K562 (cell line): ENCODE results near the gene SLC29A4. TPM values are rescaled to one million over a fixed set of nuclear protein-coding genes. Genes with fewer than 3 reads are reported as not detected.

Source experiments
- ATAC-seq: fragments of 200-7000 bp; cut with Tn5 transposase; 3 replicates; pipeline ENCODE4 v1.9.1; 2020; ENCODE audit warnings: moderate library complexity
- BruUV-seq: library from RNA; stranded (reverse); fragments of 400-500 nt; replicated peaks from 2 replicates; lab custom pipeline; 2021; lab: Mats Ljungman, UMichigan
- CTCF ChIA-PET: fragments of 300-600 bp; formaldehyde crosslinking; extraction: SDS; loops from one replicate; lab custom pipeline; 2021; ENCODE audit warnings: low intra/inter-chr PET ratio; lab: Yijun Ruan, JAX
- POLR2A ChIA-PET: fragments of 300-600, 350-650 bp; sonication (Branson Sonifier 250); formaldehyde crosslinking; extraction: SDS; loops from one replicate; lab custom pipeline; 2021; ENCODE audit warnings: antibody characterized with exemption, inconsistent platforms; lab: Yijun Ruan, JAX
- DNase-seq, 4 experiments: peaks; one replicate each; pipeline versions ENCODE4 v3.0.0 to v3.0.0-alpha.2; 2011 to 2018; ENCODE audit warnings: low spot score in 3 of 4, mixed read lengths in 3 of 4; ENCODE audit errors: extremely low read depth in 1 of 4
- FAIRE-seq: peaks from 2 replicates; lab custom pipeline; 2011; peaks lifted over from hg19 to GRCh38; lab: Jason Lieb, UNC
- H2AFZ ChIP-seq: 2 replicates; pipeline ENCODE4 v1.6.0; 2011; ENCODE audit warnings: low read depth, low read length, control low read depth, inconsistent platforms
- H3K27ac ChIP-seq: fragments of 200-600 bp; 3 replicates; pipeline ENCODE4 v1.8.0; 2011; ENCODE audit warnings: low read depth, mild to moderate bottlenecking, control low read depth, inconsistent platforms, low read length, moderate library complexity, mixed read lengths; ENCODE audit errors: extremely low read depth
- H3K27me3 ChIP-seq, 2 experiments: fragments of 300-600 bp in 1 of 2; 2 replicates in 1 of 2; 3 replicates in 1 of 2; pipeline versions ENCODE4 v1.6.0 to v1.8.0; 2011; ENCODE audit warnings: inconsistent platforms in 2 of 2, low read length in 2 of 2, mild to moderate bottlenecking in 1 of 2, mixed read lengths in 1 of 2, moderate library complexity in 1 of 2; ENCODE audit not compliant: control insufficient read depth in 2 of 2, insufficient read depth in 2 of 2
- H3K36me3 ChIP-seq: fragments of 300-600 bp; 3 replicates; pipeline ENCODE4 v1.8.0; 2011; ENCODE audit warnings: mild to moderate bottlenecking, low read length, inconsistent platforms; ENCODE audit not compliant: control insufficient read depth, insufficient read depth
- H3K4me1 ChIP-seq, 2 experiments: fragments of 200-600 bp in 1 of 2; replicated peaks in 1 of 2; 2 replicates in 1 of 2; 3 replicates in 1 of 2; pipeline versions ENCODE4 v1.5.1 to v1.8.0; 2011; ENCODE audit warnings: inconsistent platforms in 2 of 2, low read length in 2 of 2, mild to moderate bottlenecking in 1 of 2, mixed read lengths in 1 of 2, moderate library complexity in 1 of 2; ENCODE audit not compliant: control insufficient read depth in 2 of 2, insufficient read depth in 2 of 2
- H3K4me2 ChIP-seq: 2 replicates; pipeline ENCODE4 v1.6.1; 2011; ENCODE audit warnings: low read length, control low read depth, inconsistent platforms, mixed read lengths; ENCODE audit not compliant: insufficient read depth
- H3K4me3 ChIP-seq: fragments of 200-600 bp; sonication (generic), shearing (Covaris generic); 2 replicates; pipeline ENCODE4 v1.5.1; 2016; ENCODE audit warnings: control low read depth, inconsistent platforms
- H3K79me2 ChIP-seq: fragments of 200-600 bp; 3 replicates; pipeline ENCODE4 v1.8.0; 2011; ENCODE audit warnings: low read length, inconsistent platforms; ENCODE audit not compliant: control insufficient read depth, insufficient read depth
- H3K9ac ChIP-seq, 2 experiments: 2 replicates each; pipeline versions ENCODE4 v1.6.0 to v1.6.1; 2011; ENCODE audit warnings: low read depth in 2 of 2, low read length in 2 of 2, control low read depth in 1 of 2, inconsistent platforms in 1 of 2, mild to moderate bottlenecking in 1 of 2, mixed read lengths in 1 of 2; ENCODE audit not compliant: insufficient read depth in 1 of 2
- H3K9me1 ChIP-seq: one replicate; pipeline ENCODE4 v1.6.0; 2011; ENCODE audit warnings: inconsistent platforms, mild to moderate bottlenecking, low read length, moderate library complexity; ENCODE audit not compliant: control insufficient read depth, insufficient read depth
- H3K9me3 ChIP-seq: replicated peaks from 2 replicates; pipeline ENCODE4 v1.5.1; 2011; ENCODE audit warnings: low read depth, low read length, inconsistent platforms; ENCODE audit not compliant: control insufficient read depth, insufficient read depth
- H4K20me1 ChIP-seq: replicated peaks from 2 replicates; pipeline ENCODE4 v1.6.1; 2011; ENCODE audit warnings: low read length, inconsistent platforms, mixed read lengths; ENCODE audit not compliant: control insufficient read depth, insufficient read depth
- CBX3 ChIP-seq, 2 experiments: IDR thresholded peaks; 1 replicate in 1 of 2; 2 replicates in 1 of 2; pipeline ENCODE4 v1.6.1; 2012; ENCODE audit warnings: inconsistent platforms in 2 of 2, low read length in 2 of 2, borderline replicate concordance in 1 of 2, control low read depth in 1 of 2
- CXXC5 ChIP-seq: fragments of 250-450 bp; sonication (Bioruptor Pico); IDR thresholded peaks from 2 replicates; pipeline ENCODE4 v1.8.0; 2022; ENCODE audit warnings: inconsistent platforms, mild to moderate bottlenecking, moderate library complexity
- E2F3 ChIP-seq: fragments of 250-450 bp; sonication (Bioruptor Pico); IDR thresholded peaks from 2 replicates; pipeline ENCODE4 v1.4.0; 2020; ENCODE audit warnings: mild to moderate bottlenecking
- MIER1 ChIP-seq: fragments of 450-650 bp; IDR thresholded peaks from 2 replicates; pipeline ENCODE4 v1.6.1; 2016; ENCODE audit warnings: antibody characterized with exemption, mild to moderate bottlenecking, low read depth
- SIN3A ChIP-seq, 2 experiments: fragments of 150-350 bp in 1 of 2; IDR thresholded peaks; 2 replicates each; pipeline ENCODE4 v1.6.1; 2011 to 2016; ENCODE audit warnings: borderline replicate concordance in 2 of 2, low read depth in 2 of 2, low read length in 2 of 2, mild to moderate bottlenecking in 2 of 2, moderate library complexity in 2 of 2; ENCODE audit not compliant: control insufficient read depth in 1 of 2
- TAF15 ChIP-seq: fragments of 200-400 bp; formaldehyde crosslinking; IDR thresholded peaks from 2 replicates; pipeline ENCODE4 v1.6.1; 2017; ENCODE audit warnings: mild to moderate bottlenecking, low read depth, low read length, moderate library complexity
- TRIM25 ChIP-seq: fragments of 450-650 bp; IDR thresholded peaks from 2 replicates; pipeline ENCODE4 v1.7.0; 2016; ENCODE audit warnings: borderline replicate concordance
- ZNF354B ChIP-seq: fragments of 250-450 bp; sonication (Bioruptor Pico); IDR thresholded peaks from 2 replicates; pipeline ENCODE4 v1.4.0; 2020
- ZNF41 ChIP-seq: fragments of 250-450 bp; sonication (Bioruptor Pico); conservative IDR thresholded peaks from 2 replicates; pipeline ENCODE4 v1.4.0; 2020; ENCODE audit warnings: mild to moderate bottlenecking
- WGBS: fragments of 100-300 bp; shearing (Covaris generic); methylation state at CpG from one replicate; pipeline ENCODE4 v1.1.6; 2016; ENCODE audit warnings: low coverage, mixed read lengths; ENCODE audit not compliant: insufficient coverage; ENCODE audit errors: missing lambda C conversion rate; 5-methylcytosine and 5-hydroxymethylcytosine counted together
- in situ Hi-C: fragments of 300-500 bp; cut with MboI; formaldehyde crosslinking; loops from 4 replicates; pipeline ENCODE4 v1.15.0; 2018; ENCODE audit warnings: inconsistent platforms, mixed read lengths
- intact Hi-C: fragments of 100-400 bp; cut with micrococcal nuclease; formaldehyde crosslinking; loops from 2 replicates; pipeline ENCODE4 v1.14.2; 2022
- polyA plus RNA-seq, 8 experiments: library from polyadenylated mRNA; depleted of rRNA in 4 of 8; stranded (reverse) in 5 of 8; unstranded in 3 of 8; fragments of >200 nt; fragmentation: Nextera tagmentation in 2 of 8; fragmentation: Illumina TruSeq in 1 of 8; extraction: Ambion mirVana in 2 of 8; extraction: Trizol in 1 of 8; gene quantifications; 2 replicates each; pipeline versions ENCODE4 v1.2.1 to v1.2.3, GENCODE V29; 2011 to 2014; ENCODE audit warnings: inconsistent platforms in 1 of 8, missing spikeins in 1 of 8
- total RNA-seq, 7 experiments: library from RNA; depleted of rRNA in 6 of 7; stranded (reverse); fragments of >200 nt in 6 of 7; fragmentation: Illumina TruSeq in 2 of 7; extraction: Trizol in 2 of 7; gene quantifications; 2 replicates each; pipeline versions ENCODE4 v1.2.1 to v1.2.3, GENCODE V29; 2011 to 2021; ENCODE audit warnings: low replicate concordance in 1 of 7
- TF ChIP-seq, protein P1 (sequence below): sonication (generic); formaldehyde crosslinking; IDR thresholded peaks from 2 replicates; pipeline ENCODE4 v1.8.0; 2022; ENCODE audit warnings: missing genetic modification reagents, mild to moderate bottlenecking, borderline replicate concordance

SLC29A4 gene
- total and polyA plus RNA-seq, 9 of the 15 experiments (the other 6 are each of a cell fraction or from before 2014, with no cell fraction given), result 0.01 to 1.2 (median 0.37) TPM

DNA sequence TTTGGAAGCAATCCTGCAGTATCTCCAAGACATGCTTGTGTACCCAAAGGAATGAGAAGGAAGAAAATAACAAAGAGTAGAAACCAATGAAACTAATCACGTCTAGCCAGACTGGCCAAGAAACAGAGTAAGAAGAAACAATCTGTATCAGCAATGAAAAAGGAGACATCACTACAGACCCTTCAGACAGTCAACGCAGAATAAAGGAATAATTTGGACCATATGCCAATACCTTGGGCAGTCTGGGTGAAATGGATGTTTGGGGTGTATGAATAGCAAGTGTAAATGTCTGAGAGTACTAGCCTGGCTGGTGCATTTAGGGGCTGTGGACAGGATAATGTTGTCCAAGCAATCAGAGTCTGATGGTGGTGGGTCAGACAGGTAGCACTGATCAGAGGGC is 61.1 kb downstream of the SLC29A4 start:
- DNase-seq (no peak), ATAC-seq (no peak), FAIRE-seq (no peak)
- ChIA-PET CTCF (no interaction called here), POLR2A (no interaction called here)
- no peaks in the 10 kb centered on the region for H3K9me3 ChIP-seq
- in situ Hi-C loops, result no loop called here
- 76% methylated on average over 2 of the region's 2 CpGs for WGBS
- peaks cover 0 to 10% of the 10 kb centered on the region in 2 experiments; a peak in 2 of 5 replicates for H3K4me1 ChIP-seq
- no peaks in the 10 kb centered on the region for H4K20me1 ChIP-seq
- no peak overlapping the region for H3K4me2 ChIP-seq
- H3K9ac ChIP-seq, result no peak overlapping the region
- TF ChIP-seq TRIM25 (no peak), ZNF354B (no peak)
- no peaks in the 10 kb centered on the region for H3K79me2 ChIP-seq
- peaks cover 21% of the 10 kb centered on the region; the same call in 1 of the 3 replicates for H3K36me3 ChIP-seq
- no peak overlapping the region for H2AFZ ChIP-seq
- no peak overlapping the region for H3K27ac ChIP-seq
- H3K4me3 ChIP-seq, result no peak overlapping the region
- no TSS peak for BruUV-seq
- intact Hi-C loops, result no loop called here
- no peaks in the 10 kb centered on the region for H3K27me3 ChIP-seq
- H3K9me1 ChIP-seq, result no peaks in the 10 kb centered on the region

GRCh38 chr7:5344342-5344741 is 61.6 kb downstream of the SLC29A4 start:
- in situ Hi-C loops (no loop called here), intact Hi-C loops (no loop called here)
- Histone ChIP-seq H2AFZ (no peak overlapping the region), H3K4me2 (no peak overlapping the region), H3K9me1 (no peaks in the 10 kb centered on the region), H3K4me1 (peaks cover 0 to 14% of the 10 kb centered on the region in 2 experiments; a peak in 2 of 5 replicates), H3K36me3 (peaks cover 21% of the 10 kb centered on the region; the same call in 1 of the 3 replicates), H3K9ac (no peak overlapping the region), H3K27ac (no peak overlapping the region), H3K27me3 (no peaks in the 10 kb centered on the region), H4K20me1 (no peaks in the 10 kb centered on the region), H3K4me3 (no peak overlapping the region), H3K9me3 (no peaks in the 10 kb centered on the region), H3K79me2 (no peaks in the 10 kb centered on the region)
- FAIRE-seq (no peak), ATAC-seq (no peak), DNase-seq (no peak)
- BruUV-seq, result no TSS peak
- 70% methylated on average over 4 of the region's 4 CpGs for WGBS
- ChIA-PET CTCF (no interaction called here), POLR2A (no interaction called here)
- TF ChIP-seq ZNF41 (CRISPR knock-in tag), result no peak
- TF ChIP-seq SIN3A (IDR thresholded peaks at IDR 0.05; ENCODE audit: borderline replicate concordance in 2 of 2, control insufficient read depth in 1 of 2, low read depth in 2 of 2, low read length in 2 of 2), result no peak
- TF ChIP-seq TAF15, result no peak
- TF ChIP-seq, protein P1, sequence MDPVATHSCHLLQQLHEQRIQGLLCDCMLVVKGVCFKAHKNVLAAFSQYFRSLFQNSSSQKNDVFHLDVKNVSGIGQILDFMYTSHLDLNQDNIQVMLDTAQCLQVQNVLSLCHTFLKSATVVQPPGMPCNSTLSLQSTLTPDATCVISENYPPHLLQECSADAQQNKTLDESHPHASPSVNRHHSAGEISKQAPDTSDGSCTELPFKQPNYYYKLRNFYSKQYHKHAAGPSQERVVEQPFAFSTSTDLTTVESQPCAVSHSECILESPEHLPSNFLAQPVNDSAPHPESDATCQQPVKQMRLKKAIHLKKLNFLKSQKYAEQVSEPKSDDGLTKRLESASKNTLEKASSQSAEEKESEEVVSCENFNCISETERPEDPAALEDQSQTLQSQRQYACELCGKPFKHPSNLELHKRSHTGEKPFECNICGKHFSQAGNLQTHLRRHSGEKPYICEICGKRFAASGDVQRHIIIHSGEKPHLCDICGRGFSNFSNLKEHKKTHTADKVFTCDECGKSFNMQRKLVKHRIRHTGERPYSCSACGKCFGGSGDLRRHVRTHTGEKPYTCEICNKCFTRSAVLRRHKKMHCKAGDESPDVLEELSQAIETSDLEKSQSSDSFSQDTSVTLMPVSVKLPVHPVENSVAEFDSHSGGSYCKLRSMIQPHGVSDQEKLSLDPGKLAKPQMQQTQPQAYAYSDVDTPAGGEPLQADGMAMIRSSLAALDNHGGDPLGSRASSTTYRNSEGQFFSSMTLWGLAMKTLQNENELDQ (CRISPR knock-in tag), result no peak
- TF ChIP-seq CXXC5 (CRISPR knock-in tag), result no peak
- no peak for TF ChIP-seq CBX3 (IDR thresholded peaks at IDR 0.05; ENCODE audit: borderline replicate concordance in 1 of 2, low read length in 2 of 2)
- TF ChIP-seq E2F3 (CRISPR knock-in tag), result no peak
- TF ChIP-seq MIER1, result no peak
